ENCODE measurements around the gene NTN5. TPM values are rescaled to one million over a fixed set of nuclear protein-coding genes. Genes with fewer than 3 reads are reported as not detected.

The NTN5 gene
- polyA plus RNA-seq, 1 experiment, result 0.10 TPM

DNA sequence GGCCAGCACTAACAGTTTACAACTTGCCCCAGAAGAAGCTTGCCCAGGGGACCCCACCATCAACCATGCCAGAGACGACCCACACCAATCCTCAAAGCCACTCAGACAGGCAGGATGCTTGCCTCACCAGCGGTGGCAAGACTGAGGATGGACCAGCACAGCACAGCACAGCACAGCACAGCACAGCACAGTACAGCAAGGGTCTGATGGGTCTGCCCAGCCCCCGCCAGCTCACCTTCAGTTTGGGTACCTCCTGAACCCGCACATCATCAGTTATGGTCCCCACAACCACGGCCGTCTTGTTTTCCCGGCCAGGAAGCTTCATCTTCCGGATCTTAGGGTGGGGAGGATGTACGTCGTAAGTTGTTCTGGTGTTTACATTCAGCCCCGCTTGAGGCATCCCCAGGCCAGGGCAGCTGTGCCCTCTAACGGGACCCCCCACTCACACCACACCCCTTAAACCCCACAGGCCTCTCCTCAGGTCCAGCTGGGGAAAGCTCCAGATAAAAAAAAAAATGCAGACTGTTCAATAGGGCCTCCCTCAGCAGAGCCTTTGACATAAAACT is 56.2 kb downstream of the NTN5 start:
- TF ChIP-seq, protein P1, sequence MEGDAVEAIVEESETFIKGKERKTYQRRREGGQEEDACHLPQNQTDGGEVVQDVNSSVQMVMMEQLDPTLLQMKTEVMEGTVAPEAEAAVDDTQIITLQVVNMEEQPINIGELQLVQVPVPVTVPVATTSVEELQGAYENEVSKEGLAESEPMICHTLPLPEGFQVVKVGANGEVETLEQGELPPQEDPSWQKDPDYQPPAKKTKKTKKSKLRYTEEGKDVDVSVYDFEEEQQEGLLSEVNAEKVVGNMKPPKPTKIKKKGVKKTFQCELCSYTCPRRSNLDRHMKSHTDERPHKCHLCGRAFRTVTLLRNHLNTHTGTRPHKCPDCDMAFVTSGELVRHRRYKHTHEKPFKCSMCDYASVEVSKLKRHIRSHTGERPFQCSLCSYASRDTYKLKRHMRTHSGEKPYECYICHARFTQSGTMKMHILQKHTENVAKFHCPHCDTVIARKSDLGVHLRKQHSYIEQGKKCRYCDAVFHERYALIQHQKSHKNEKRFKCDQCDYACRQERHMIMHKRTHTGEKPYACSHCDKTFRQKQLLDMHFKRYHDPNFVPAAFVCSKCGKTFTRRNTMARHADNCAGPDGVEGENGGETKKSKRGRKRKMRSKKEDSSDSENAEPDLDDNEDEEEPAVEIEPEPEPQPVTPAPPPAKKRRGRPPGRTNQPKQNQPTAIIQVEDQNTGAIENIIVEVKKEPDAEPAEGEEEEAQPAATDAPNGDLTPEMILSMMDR (IDR thresholded peaks at IDR 0.05; ENCODE audit: low read depth, low read length), result no peak
- ChIA-PET CTCF (no interaction called here), POLR2A (interaction anchor here (0.6 kb wide), 1 partner anchor 280 kb away, joined by 3 read pairs; no protein-coding TSS in a partner anchor)
- Histone ChIP-seq H3K9me3 (ENCODE audit: control insufficient read depth, insufficient read depth, low read length) (no peaks in the 10 kb centered on the region; the same call in 1 of the 2 replicates), H3K27me3 (ENCODE audit: control insufficient read depth, insufficient read depth, low read length) (no peaks in the 10 kb centered on the region), H3K4me3 (ENCODE audit: low read depth, low read length) (peak overlapping the region; percentile 97), H3K27ac (ENCODE audit: low read depth, low read length) (no peak overlapping the region)
- no peak for DNase-seq (ENCODE audit: low read depth, low spot score)

GRCh38 chr19:48616041-48616436 is 56.8 kb downstream of the NTN5 start:
- no peak for DNase-seq (ENCODE audit: low read depth, low spot score)
- H3K27ac ChIP-seq (ENCODE audit: low read depth, low read length), result no peak overlapping the region
- POLR2A ChIA-PET, result interaction anchor here (0.6 to 0.7 kb wide), 2 partner anchors 32 to 280 kb away, joined by 3 read pairs; no protein-coding TSS in a partner anchor
- H3K4me3 ChIP-seq (ENCODE audit: low read depth, low read length), result no peak overlapping the region
- H3K27me3 ChIP-seq (ENCODE audit: control insufficient read depth, insufficient read depth, low read length), result no peaks in the 10 kb centered on the region
- TF ChIP-seq, protein P1 (IDR thresholded peaks at IDR 0.05; ENCODE audit: low read depth, low read length), result no peak
- CTCF ChIA-PET, result no interaction called here
- H3K9me3 ChIP-seq (ENCODE audit: control insufficient read depth, insufficient read depth, low read length), result no peaks in the 10 kb centered on the region; the same call in 1 of the 2 replicates

DNA sequence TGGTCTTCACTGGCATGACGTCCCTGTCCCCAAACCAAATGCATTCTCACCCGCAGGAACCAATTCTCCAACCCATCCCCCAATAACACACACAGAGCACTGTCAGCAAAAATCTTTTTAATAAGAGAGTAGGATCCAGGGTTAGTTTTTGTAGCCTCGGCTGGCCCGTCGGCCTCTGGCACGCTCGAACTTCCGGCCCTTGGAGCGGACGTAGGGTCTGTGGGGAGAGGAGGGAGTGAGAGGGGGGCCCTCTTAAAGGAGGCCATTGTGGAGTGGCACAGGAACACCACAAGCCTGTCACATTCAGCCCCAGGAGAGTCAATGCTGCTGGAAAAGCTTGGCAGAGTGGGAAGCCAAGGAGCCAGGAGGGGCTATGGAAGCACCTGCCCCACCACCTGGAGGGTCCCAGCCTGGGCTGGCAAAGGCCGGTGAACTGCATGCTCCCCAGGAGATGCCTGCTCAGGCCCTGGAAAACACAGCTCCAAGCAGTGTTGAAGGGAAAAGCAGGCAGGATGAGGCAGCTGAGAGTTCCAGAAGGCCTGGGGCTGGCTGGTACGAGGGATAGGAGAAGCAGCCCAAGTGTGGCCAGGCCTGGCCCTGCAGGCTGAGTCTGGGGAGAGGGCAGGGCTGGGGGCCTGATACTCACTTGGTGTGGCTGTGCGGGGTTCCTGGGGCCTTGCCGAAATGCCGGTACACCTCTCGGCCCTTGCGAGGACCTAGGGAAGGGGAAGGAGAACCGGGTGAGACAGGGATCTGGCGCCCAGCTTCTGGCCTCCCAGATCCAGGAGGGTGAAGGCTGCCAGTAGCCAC is 57.4 kb downstream of the NTN5 start:
- ChIA-PET CTCF (interaction anchor here (0.7 kb wide), 1 partner anchor 75 kb away, joined by 3 read pairs; no protein-coding TSS in a partner anchor), POLR2A (interaction anchor here (0.7 kb wide), 1 partner anchor 31 kb away, joined by 3 read pairs; no protein-coding TSS in a partner anchor)

GRCh38 chr19:48614436-48615230 is 58.2 kb downstream of the NTN5 start, which contains the start of gene FAM83E:
Gene FAM83E, minus strand, starts transcription at chr19:48615076. Its CDS starts 1,704 bp downstream, at chr19:48613372.
- CTCF ChIA-PET, result interaction anchor here (1.0 kb wide), 1 partner anchor 26 kb away, joined by 3 read pairs; no protein-coding TSS in a partner anchor

More for the DNA sequence above, 57.4 kb downstream of the NTN5 start:
- Histone ChIP-seq H3K27ac (ENCODE audit: low read depth, low read length) (no peak overlapping the region), H3K4me3 (ENCODE audit: low read depth, low read length) (no peak overlapping the region), H3K9me3 (ENCODE audit: control insufficient read depth, insufficient read depth, low read length) (no peaks in the 10 kb centered on the region; the same call in 1 of the 2 replicates), H3K27me3 (ENCODE audit: control insufficient read depth, insufficient read depth, low read length) (no peaks in the 10 kb centered on the region)
- DNase-seq (ENCODE audit: low read depth, low spot score), result no peak
- TF ChIP-seq, protein P1 (IDR thresholded peaks at IDR 0.05; ENCODE audit: low read depth, low read length), result no peak

More at GRCh38 chr19:48614436-48615230, 58.2 kb downstream of the NTN5 start, which contains the start of gene FAM83E:
- no peak within 1 kb of the TSS for H3K4me3 ChIP-seq (ENCODE audit: low read depth, low read length)
- no peak for DNase-seq (ENCODE audit: low read depth, low spot score)
- no peak within 1 kb of the TSS for H3K27ac ChIP-seq (ENCODE audit: low read depth, low read length)
- H3K9me3 ChIP-seq (ENCODE audit: control insufficient read depth, insufficient read depth, low read length), result no peaks in the 10 kb centered on the region; the same call in 1 of the 2 replicates
- H3K27me3 ChIP-seq (ENCODE audit: control insufficient read depth, insufficient read depth, low read length), result no peaks in the 10 kb centered on the region
- POLR2A ChIA-PET, result interaction anchor here (0.5 kb wide), 1 partner anchor 20 kb away, joined by 3 read pairs; no protein-coding TSS in a partner anchor
- TF ChIP-seq, protein P1 (IDR thresholded peaks at IDR 0.05; ENCODE audit: low read depth, low read length), result no peak

Measured in AG04450 (cell line).